ENCODE results near the gene DUT. TPM values are rescaled to one million over a fixed set of nuclear protein-coding genes. Genes with fewer than 3 reads are reported as not detected.
"Not testable (repeated sequence)": the region's sequence is repeated elsewhere in the genome, so short reads cannot be mapped to it uniquely, and the experiment has no call there.

The DUT gene
- total RNA-seq, 2 donors from 2014 or later, result 71.1 to 77.8 TPM

DNA sequence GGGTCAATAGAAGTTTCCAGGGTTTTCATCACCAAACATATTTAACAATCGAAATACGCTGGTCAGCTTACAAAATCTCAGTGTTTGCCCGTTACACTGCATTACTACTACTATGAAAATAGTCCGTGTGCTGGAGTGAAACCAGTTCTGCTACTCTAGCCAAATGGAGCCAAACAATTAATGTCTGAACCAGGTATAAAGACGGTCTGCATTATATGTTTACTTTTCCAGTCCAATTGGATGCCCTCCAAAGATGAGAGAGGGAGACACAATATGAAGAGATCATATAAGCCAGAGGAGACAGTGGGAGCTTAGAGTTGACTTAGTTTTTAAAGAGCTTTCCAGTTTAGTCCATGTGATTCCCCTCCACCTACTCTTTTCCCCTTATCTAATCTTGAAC lies 6.3 kb upstream of the DUT start:
- WGBS, 2 donors, result 19 to 20% methylated on average over 5 of the region's 5 CpGs
- TF ChIP-seq POLR2A (IDR thresholded peaks at IDR 0.05), result no peak
- TF ChIP-seq, protein P1, sequence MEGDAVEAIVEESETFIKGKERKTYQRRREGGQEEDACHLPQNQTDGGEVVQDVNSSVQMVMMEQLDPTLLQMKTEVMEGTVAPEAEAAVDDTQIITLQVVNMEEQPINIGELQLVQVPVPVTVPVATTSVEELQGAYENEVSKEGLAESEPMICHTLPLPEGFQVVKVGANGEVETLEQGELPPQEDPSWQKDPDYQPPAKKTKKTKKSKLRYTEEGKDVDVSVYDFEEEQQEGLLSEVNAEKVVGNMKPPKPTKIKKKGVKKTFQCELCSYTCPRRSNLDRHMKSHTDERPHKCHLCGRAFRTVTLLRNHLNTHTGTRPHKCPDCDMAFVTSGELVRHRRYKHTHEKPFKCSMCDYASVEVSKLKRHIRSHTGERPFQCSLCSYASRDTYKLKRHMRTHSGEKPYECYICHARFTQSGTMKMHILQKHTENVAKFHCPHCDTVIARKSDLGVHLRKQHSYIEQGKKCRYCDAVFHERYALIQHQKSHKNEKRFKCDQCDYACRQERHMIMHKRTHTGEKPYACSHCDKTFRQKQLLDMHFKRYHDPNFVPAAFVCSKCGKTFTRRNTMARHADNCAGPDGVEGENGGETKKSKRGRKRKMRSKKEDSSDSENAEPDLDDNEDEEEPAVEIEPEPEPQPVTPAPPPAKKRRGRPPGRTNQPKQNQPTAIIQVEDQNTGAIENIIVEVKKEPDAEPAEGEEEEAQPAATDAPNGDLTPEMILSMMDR (IDR thresholded peaks at IDR 0.05), result no peak
- Histone ChIP-seq H3K27me3 (no peaks in the 10 kb centered on the region), H3K36me3 (replicated peaks in 1 of 2; ENCODE audit: insufficient read depth in 1 of 2, low read depth in 2 of 2) (no peaks in the 10 kb centered on the region), H3K9me3 (no peaks in the 10 kb centered on the region), H3K4me1 (no peaks in the 10 kb centered on the region), H3K27ac (no peak overlapping the region), H3K4me3 (no peak overlapping the region)
- ATAC-seq (no peak), DNase-seq (no peak)
- intact Hi-C loops (cut with DNase I), result no loop called here

DNA sequence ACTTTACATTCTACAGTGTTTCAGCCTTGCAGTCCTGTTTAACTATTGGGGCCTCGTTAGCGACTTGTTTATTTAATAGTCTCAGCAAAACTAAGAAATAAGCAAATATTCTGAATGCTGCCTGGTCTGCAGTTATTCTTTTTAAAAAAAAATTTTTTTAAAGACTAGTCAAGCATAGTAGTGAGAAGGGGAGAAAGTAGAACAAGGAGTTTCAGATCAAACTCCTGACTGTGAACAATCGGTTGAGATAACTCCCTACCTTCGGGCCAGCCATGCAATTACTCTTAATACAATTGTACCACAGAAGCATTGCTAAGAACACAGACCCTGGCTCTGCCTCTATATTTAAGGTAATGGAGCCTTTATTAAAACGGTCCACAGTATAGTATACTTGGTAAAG lies 5.8 kb upstream of the DUT start:
- Histone ChIP-seq H3K27ac (no peak overlapping the region), H3K9me3 (no peaks in the 10 kb centered on the region), H3K4me1 (peaks cover 4% of the 10 kb centered on the region), H3K4me3 (no peak overlapping the region), H3K36me3 (replicated peaks in 1 of 2; ENCODE audit: insufficient read depth in 1 of 2, low read depth in 2 of 2) (no peaks in the 10 kb centered on the region), H3K27me3 (no peaks in the 10 kb centered on the region)
- DNase-seq, result no peak
- 42 to 53% methylated on average over 5 of the region's 5 CpGs for WGBS, 2 donors
- intact Hi-C loops (cut with DNase I), result no loop called here
- TF ChIP-seq POLR2A (IDR thresholded peaks at IDR 0.05), result no peak
- TF ChIP-seq, protein P1 (IDR thresholded peaks at IDR 0.05), result no peak
- no peak for ATAC-seq

DNA sequence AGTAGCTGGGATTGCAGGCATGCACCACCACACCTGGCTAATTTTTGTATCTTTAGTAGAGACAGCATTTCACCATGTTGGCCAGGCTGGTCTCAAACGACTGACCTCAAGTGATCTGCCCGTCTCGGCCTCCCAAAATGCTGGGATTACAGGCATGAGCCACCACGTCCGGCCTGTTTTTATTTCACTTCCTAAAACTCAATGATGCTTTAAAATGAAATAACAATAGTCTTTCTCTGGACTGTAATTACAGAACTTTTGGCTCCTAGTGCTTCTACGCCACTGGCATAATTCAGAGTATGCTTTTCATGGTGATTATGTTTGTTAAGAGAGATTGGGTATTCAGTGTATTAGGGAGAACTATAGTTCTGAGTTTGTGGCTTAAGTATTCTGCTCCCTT lies 5.0 kb upstream of the DUT start:
- H3K4me3 ChIP-seq; H3K9me3 ChIP-seq; intact Hi-C loops (cut with DNase I); H3K27ac ChIP-seq; ATAC-seq; H3K4me1 ChIP-seq; H3K27me3 ChIP-seq; DNase-seq; H3K36me3 ChIP-seq (replicated peaks in 1 of 2; ENCODE audit: insufficient read depth in 1 of 2, low read depth in 2 of 2): not testable (repeated sequence)
- WGBS, 2 donors, result 76 to 92% methylated on average over 6 of the region's 6 CpGs

DNA sequence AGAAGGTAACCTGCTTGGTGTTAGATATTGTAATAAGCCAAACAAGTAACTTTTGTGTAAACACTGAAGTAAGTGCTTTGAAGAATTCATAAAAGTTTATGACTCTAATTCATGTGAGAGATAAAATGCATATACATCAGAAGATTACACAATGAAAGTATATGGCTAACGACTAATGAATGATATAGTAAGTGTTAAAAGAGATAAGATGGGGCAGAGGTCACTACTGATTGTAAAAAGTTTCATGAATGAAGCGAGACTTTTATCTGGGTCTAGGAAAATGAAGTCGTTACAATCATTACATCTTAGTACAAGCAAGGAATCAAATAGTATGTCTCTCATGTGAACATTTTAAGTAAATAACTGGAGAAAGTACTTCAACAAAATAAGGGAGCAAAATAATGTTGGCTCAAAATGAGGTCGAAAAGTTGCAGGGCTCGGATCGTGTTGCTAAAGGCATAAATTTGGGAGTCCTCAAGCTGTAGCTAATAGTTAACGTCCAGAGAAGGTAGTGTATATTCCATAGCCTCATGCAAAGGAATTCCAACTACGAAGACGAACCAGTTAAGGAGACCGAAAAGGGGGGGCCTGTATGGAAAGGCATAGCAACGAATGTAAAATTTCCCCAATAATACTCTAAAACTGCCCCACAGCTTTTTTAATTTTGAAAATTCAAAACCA lies 984 bp upstream of the DUT start:
- WGBS, 2 donors, result 6 to 9% methylated on average over 11 of the region's 11 CpGs
- no peaks in the 10 kb centered on the region for H3K27me3 ChIP-seq
- intact Hi-C loops (cut with DNase I), result no loop called here
- TF ChIP-seq, protein P1 (IDR thresholded peaks at IDR 0.05), result no peak
- TF ChIP-seq POLR2A (IDR thresholded peaks at IDR 0.05), result no peak
- peak overlapping the region in 1 of 2 donors; percentile 99 for H3K4me3 ChIP-seq
- no peak for DNase-seq
- no peak for ATAC-seq
- H3K27ac ChIP-seq, result peak overlapping the region; percentile 77 to 98 (median 94)
- peaks cover 11% of the 10 kb centered on the region for H3K4me1 ChIP-seq
- peaks cover 0 to under 1% of the 10 kb centered on the region in 2 donors for H3K36me3 ChIP-seq (replicated peaks in 1 of 2; ENCODE audit: insufficient read depth in 1 of 2, low read depth in 2 of 2)
- H3K9me3 ChIP-seq, result no peaks in the 10 kb centered on the region

DNA sequence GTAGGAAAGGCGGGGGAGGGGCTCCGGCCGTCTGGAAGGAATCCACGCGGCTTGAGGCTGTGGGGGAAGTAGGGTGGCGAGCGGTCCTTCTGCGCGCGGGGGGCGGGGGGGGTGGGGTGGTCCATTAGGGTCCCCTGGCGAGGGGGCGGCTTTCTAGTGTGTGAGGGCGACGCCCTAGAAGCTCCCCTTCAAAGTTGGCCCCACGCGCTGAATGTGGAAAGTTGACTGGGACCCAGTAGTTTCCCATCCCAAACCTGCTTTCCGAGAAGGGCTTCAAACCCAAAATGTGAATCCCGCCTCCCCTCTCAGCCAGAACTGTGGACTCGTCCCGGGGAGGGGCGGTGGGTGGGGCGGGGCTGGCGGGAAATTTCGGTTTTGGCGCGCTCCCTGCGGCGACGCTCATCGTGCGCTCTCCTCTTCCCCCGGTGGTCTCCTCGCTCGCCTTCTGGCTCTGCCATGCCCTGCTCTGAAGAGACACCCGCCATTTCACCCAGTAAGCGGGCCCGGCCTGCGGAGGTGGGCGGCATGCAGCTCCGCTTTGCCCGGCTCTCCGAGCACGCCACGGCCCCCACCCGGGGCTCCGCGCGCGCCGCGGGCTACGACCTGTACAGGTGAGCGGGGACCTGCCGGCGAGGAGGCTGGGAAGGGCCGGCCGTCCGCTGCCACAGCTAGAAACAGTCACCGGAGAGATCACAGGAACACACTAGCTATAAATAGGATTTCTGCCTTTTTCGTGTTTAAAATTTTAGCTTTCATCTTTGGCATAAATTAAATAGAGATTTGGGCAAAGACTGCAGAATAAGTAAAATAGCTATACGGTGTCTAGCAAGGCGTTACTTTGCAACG lies 790 bp downstream of the DUT start:
- WGBS, 2 donors, result 1 to 2% methylated on average over 27 to 59 of the region's 64 CpGs
- Histone ChIP-seq H3K36me3 (replicated peaks in 1 of 2; ENCODE audit: insufficient read depth in 1 of 2, low read depth in 2 of 2) (peaks cover 0 to 3% of the 10 kb centered on the region in 2 donors), H3K9me3 (no peaks in the 10 kb centered on the region), H3K4me3 (peak overlapping the region; percentile 24 to 99), H3K27ac (peak overlapping the region; percentile 77 to 98 (median 94)), H3K27me3 (no peaks in the 10 kb centered on the region), H3K4me1 (peaks cover 11% of the 10 kb centered on the region)
- intact Hi-C loops (cut with DNase I), result no loop called here
- no peak for TF ChIP-seq POLR2A (IDR thresholded peaks at IDR 0.05)
- TF ChIP-seq, protein P1 (IDR thresholded peaks at IDR 0.05), result no peak
- DNase-seq, result peak; percentile 36 to 66 (median 50)
- peak; percentile 64 for ATAC-seq

Measured in body of pancreas (tissue), 4 donors.